GM18498 (cell line): ENCODE results near the gene PRRC2B.

Experiments
- ATAC-seq: cut with Tn5 transposase; IDR thresholded peaks from one replicate; pipeline ENCODE4 v1.9.1; 2021; ENCODE audit warnings: mild to moderate bottlenecking, moderate library complexity; ENCODE audit not compliant: unreplicated experiment

Gene PRRC2B

GRCh38 chr9:131407717-131408195, 13.9 kb downstream of the PRRC2B start:
- ATAC-seq, result no peak

GRCh38 chr9:131409458-131409992, 15.6 kb downstream of the PRRC2B start:
- no peak for ATAC-seq

- no peak for ATAC-seq
Observed at GRCh38 chr9:131410044-131410491, 16.2 kb downstream of the PRRC2B start.

- no peak for ATAC-seq
Observed at GRCh38 chr9:131411719-131412681, 18.1 kb downstream of the PRRC2B start.

GRCh38 chr9:131416509-131416908, 22.6 kb downstream of the PRRC2B start:
- no peak for ATAC-seq

GRCh38 chr9:131417264-131418142, 23.6 kb downstream of the PRRC2B start:
- no peak for ATAC-seq

GRCh38 chr9:131418143-131419025, 24.5 kb downstream of the PRRC2B start:
- ATAC-seq, result no peak

GRCh38 chr9:131419026-131419614, 25.2 kb downstream of the PRRC2B start:
- ATAC-seq, result no peak

- no peak for ATAC-seq
Observed at GRCh38 chr9:131419716-131420115, 25.8 kb downstream of the PRRC2B start.

GRCh38 chr9:131420980-131421624, 27.2 kb downstream of the PRRC2B start:
- no peak for ATAC-seq

- no peak for ATAC-seq
Observed at GRCh38 chr9:131421691-131422090, 27.8 kb downstream of the PRRC2B start.

- no peak for ATAC-seq
Observed at GRCh38 chr9:131422241-131422792, 28.4 kb downstream of the PRRC2B start.

GRCh38 chr9:131423171-131423581, 29.3 kb downstream of the PRRC2B start:
- no peak for ATAC-seq

GRCh38 chr9:131426545-131426944, 32.7 kb downstream of the PRRC2B start:
- ATAC-seq, result no peak

GRCh38 chr9:131429121-131430012, 35.5 kb downstream of the PRRC2B start:
- no peak for ATAC-seq

GRCh38 chr9:131432050-131432449, 38.2 kb downstream of the PRRC2B start:
- no peak for ATAC-seq

- no peak for ATAC-seq
Observed at GRCh38 chr9:131432597-131433301, 38.9 kb downstream of the PRRC2B start.
